Measurements from ENCODE around the gene NEURL1.

DNA sequence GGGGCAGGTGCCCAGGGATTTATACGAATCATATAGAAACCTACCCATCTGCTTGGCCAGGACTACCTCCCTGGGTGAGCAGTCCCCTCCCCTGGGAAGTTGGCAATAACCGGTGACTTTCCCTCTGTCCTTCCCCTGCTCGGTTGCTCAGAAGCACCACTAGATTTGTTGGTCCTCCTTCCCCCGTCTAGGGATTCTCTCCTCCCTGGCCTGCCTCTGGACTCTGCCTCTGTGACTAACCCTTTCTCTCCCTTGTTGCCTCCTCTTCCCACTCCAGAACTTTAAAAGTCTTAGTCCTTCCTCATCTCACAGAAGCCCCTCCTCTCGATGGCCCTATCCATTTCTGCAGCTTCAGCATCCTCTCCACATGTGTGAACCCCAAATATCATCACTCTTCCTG is 24.3 kb upstream of the NEURL1 start:
- TF ChIP-seq EZH2 (IDR thresholded peaks at IDR 0.05; ENCODE audit: borderline replicate concordance, low read depth, low read length, severe bottlenecking) = no peak
- TF ChIP-seq POLR2A (IDR thresholded peaks at IDR 0.05; ENCODE audit: low read depth, low read length) = no peak
- TF ChIP-seq JUN (IDR thresholded peaks at IDR 0.05; ENCODE audit: borderline replicate concordance, insufficient read depth, insufficient read length, low read depth) = no peak
- no peak for TF ChIP-seq POLR2AphosphoS5 (IDR thresholded peaks at IDR 0.05; ENCODE audit: insufficient read depth, low read depth, low read length)
- TF ChIP-seq, protein P1, sequence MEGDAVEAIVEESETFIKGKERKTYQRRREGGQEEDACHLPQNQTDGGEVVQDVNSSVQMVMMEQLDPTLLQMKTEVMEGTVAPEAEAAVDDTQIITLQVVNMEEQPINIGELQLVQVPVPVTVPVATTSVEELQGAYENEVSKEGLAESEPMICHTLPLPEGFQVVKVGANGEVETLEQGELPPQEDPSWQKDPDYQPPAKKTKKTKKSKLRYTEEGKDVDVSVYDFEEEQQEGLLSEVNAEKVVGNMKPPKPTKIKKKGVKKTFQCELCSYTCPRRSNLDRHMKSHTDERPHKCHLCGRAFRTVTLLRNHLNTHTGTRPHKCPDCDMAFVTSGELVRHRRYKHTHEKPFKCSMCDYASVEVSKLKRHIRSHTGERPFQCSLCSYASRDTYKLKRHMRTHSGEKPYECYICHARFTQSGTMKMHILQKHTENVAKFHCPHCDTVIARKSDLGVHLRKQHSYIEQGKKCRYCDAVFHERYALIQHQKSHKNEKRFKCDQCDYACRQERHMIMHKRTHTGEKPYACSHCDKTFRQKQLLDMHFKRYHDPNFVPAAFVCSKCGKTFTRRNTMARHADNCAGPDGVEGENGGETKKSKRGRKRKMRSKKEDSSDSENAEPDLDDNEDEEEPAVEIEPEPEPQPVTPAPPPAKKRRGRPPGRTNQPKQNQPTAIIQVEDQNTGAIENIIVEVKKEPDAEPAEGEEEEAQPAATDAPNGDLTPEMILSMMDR (IDR thresholded peaks at IDR 0.05; ENCODE audit: extremely low read depth in 1 of 2, insufficient read depth in 1 of 2, low read depth in 1 of 2, low read length in 2 of 2) = no peak
- TF ChIP-seq, protein P2, sequence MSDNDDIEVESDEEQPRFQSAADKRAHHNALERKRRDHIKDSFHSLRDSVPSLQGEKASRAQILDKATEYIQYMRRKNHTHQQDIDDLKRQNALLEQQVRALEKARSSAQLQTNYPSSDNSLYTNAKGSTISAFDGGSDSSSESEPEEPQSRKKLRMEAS (IDR thresholded peaks at IDR 0.05; ENCODE audit: insufficient read depth, insufficient read length) = no peak
- no peak for TF ChIP-seq MYC (IDR thresholded peaks at IDR 0.05; ENCODE audit: low read depth, low read length)
- TF ChIP-seq GATA2 (IDR thresholded peaks at IDR 0.05; ENCODE audit: insufficient read depth, insufficient read length, low read depth, low read length) = no peak

Data from endothelial cell of umbilical vein (primary cell).